GM12874 (cell line): ENCODE data around the gene FBN1.

Experiments
- CTCF ChIP-seq: IDR thresholded peaks from 2 replicates; pipeline ENCODE4 v1.5.1; 2011; ENCODE audit warnings: low read depth, mild to moderate bottlenecking, control low read depth, low read length, moderate library complexity; ENCODE audit not compliant: insufficient read depth

FBN1 gene

GRCh38 chr15:48447058-48447457, 198.5 kb downstream of the FBN1 start:
- TF ChIP-seq CTCF, result no peak

GRCh38 chr15:48442011-48442410, 203.5 kb downstream of the FBN1 start:
- no peak for TF ChIP-seq CTCF

GRCh38 chr15:48440084-48440483, 205.4 kb downstream of the FBN1 start:
- no peak for TF ChIP-seq CTCF

- TF ChIP-seq CTCF, result no peak
Observed at GRCh38 chr15:48437178-48437577, 208.3 kb downstream of the FBN1 start.

- TF ChIP-seq CTCF, result no peak
Observed at GRCh38 chr15:48435321-48435720, 210.2 kb downstream of the FBN1 start.

- no peak for TF ChIP-seq CTCF
Observed at GRCh38 chr15:48433226-48433886, 212.2 kb downstream of the FBN1 start.

GRCh38 chr15:48432688-48433087, 212.8 kb downstream of the FBN1 start:
- no peak for TF ChIP-seq CTCF
